Activated CD4-positive, alpha-beta T cell treated with anti-CD3 and anti-CD28 coated beads, Interleukin-2, amount 50 U/mL, for 1 hour (primary cell): Measurements from ENCODE around the gene ZNF708.
"Not testable (repeated sequence)": the region's sequence is repeated elsewhere in the genome, so short reads cannot be mapped to it uniquely, and the experiment has no call there.

Source experiments
- DNase-seq: peaks from one replicate; pipeline ENCODE4 v3.0.0-alpha.2; 2020

ZNF708 gene

DNA sequence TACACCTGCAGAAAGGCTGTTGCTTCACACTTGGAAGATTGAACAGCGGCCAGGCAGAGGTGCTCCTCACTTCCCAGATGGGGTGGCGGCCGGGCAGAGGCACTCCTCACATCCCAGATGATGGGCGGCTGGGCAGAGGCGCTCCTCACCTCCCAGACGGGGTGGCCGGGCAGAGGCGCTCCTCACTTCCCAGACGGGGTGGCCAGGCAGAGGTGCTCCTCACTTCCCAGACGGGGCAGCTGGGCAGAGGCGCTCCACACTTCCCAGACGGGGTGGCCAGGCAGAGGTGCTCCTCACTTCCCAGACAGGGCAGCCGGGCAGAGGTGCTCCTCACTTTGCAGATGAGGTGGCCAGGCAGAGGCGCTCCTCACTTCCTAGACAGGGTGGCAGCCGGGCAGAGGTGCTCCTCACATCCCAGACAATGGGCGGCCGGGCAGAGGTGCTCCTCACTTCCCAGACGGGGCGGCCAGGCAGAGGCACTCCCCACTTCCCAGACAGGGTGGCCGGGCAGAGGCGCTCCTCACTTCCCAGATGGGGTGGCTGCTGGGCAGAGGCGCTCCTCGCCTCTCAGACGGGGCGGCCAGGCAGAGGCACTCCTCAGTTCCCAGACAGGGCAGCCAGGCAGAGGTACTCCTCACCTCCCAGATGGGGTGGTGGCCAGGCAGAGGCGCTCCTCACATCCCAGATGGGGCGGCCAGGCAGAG is 69.6 kb downstream of the ZNF708 start:
- DNase-seq: not testable (repeated sequence)

DNA sequence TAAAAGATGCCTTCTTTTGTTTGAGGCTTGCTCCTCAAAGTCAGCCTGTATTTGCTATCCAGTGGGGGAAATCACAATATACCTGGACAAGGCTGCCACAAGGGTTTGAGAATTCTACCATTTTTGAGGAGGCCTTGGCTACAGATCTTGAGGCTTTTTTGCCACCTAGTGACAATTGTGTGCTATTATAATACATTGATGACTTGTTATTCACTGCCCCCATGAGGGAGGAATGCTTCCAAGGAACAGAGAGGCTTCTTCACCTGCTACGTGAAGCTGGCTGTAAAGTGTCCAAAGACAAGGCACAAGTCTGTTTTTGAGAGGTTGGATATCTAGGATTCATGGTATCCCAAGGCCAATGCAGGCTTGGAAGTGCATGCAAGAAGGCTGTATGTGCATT is 72.5 kb downstream of the ZNF708 start:
- no peak for DNase-seq
